ENCODE measurements around the gene PCMT1.

GRCh38 chr6:149847939-149848267 lies 98.4 kb downstream of the PCMT1 start:
- TF ChIP-seq CHD2 (IDR thresholded peaks at IDR 0.05; ENCODE audit: borderline replicate concordance, low read depth, low read length): no peak
- TF ChIP-seq CTCF (IDR thresholded peaks at IDR 0.05 in 2 of 3, conservative IDR thresholded peaks at IDR 0.05 in 1 of 3; ENCODE audit: control insufficient read depth in 2 of 3, extremely low read depth in 1 of 3, insufficient read depth in 1 of 3, low read depth in 3 of 3, low read length in 3 of 3): no peak
- TF ChIP-seq EZH2 (IDR thresholded peaks at IDR 0.05; ENCODE audit: borderline replicate concordance, control insufficient read depth, low read depth, low read length): no peak
- no peak for TF ChIP-seq NR2F1 (conservative IDR thresholded peaks at IDR 0.05)
